ENCODE data around the gene ADAMTSL3.
A peak's percentile ranks its signal among the peaks of the same experiment; 100 is the strongest.
"Not testable (repeated sequence)": the region's sequence is repeated elsewhere in the genome, so short reads cannot be mapped to it uniquely, and the experiment has no call there.

ADAMTSL3 gene

GRCh38 chr15:84063674-84064073 lies 409.8 kb downstream of the ADAMTSL3 start:
- not testable (repeated sequence) for H2AFZ ChIP-seq (ENCODE audit: low read depth, low read length); H3K36me3 ChIP-seq (ENCODE audit: insufficient read depth, low read length)

GRCh38 chr15:84068674-84069073 lies 414.8 kb downstream of the ADAMTSL3 start:
- H3K9me3 ChIP-seq (ENCODE audit: low read length); H3K36me3 ChIP-seq (ENCODE audit: insufficient read depth, low read length): not testable (repeated sequence)

More at GRCh38 chr15:84063674-84064073, 409.8 kb downstream of the ADAMTSL3 start:
- not testable (repeated sequence) for H3K27me3 ChIP-seq (ENCODE audit: insufficient read depth, low read length); H3K4me3 ChIP-seq (ENCODE audit: low read length); H3K4me1 ChIP-seq (ENCODE audit: insufficient read depth, low read length); H3K9me3 ChIP-seq (ENCODE audit: low read length)

DNA sequence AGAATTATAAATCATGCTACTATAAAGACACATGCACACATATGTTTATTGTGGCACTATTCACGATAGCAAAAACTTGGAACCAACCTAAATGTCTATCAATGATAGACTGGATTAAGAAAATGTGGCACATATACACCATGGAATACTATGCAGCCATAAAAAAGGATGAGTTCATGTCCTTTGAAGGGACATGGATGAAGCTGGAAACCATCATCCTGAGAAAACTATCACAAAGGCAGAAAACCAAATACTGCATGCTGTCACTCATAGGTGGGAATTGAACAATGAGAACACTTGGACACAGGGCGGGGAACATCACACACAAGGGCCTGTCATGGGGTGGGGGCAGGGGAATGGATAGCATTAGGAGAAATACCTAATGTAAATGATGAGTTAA lies 424.1 kb downstream of the ADAMTSL3 start:
- H3K36me3 ChIP-seq (ENCODE audit: insufficient read depth, low read length); H3K4me3 ChIP-seq (ENCODE audit: low read length); H3K4me1 ChIP-seq (ENCODE audit: insufficient read depth, low read length); H2AFZ ChIP-seq (ENCODE audit: low read depth, low read length); H3K9me3 ChIP-seq (ENCODE audit: low read length); H3K27me3 ChIP-seq (ENCODE audit: insufficient read depth, low read length): not testable (repeated sequence)

More at GRCh38 chr15:84068674-84069073, 414.8 kb downstream of the ADAMTSL3 start:
- not testable (repeated sequence) for H3K4me3 ChIP-seq (ENCODE audit: low read length); H3K27me3 ChIP-seq (ENCODE audit: insufficient read depth, low read length); H2AFZ ChIP-seq (ENCODE audit: low read depth, low read length); H3K4me1 ChIP-seq (ENCODE audit: insufficient read depth, low read length)

GRCh38 chr15:84079325-84079884 lies 425.5 kb downstream of the ADAMTSL3 start:
- Histone ChIP-seq H2AFZ (ENCODE audit: low read depth, low read length) (peak overlapping the region; percentile 97), H3K4me3 (ENCODE audit: low read length) (peak overlapping the region; percentile 86)
- H3K4me1 ChIP-seq (ENCODE audit: insufficient read depth, low read length); H3K9me3 ChIP-seq (ENCODE audit: low read length); H3K27me3 ChIP-seq (ENCODE audit: insufficient read depth, low read length); H3K36me3 ChIP-seq (ENCODE audit: insufficient read depth, low read length): not testable (repeated sequence)

- Histone ChIP-seq H3K27me3 (ENCODE audit: insufficient read depth, low read length) (no peaks in the 10 kb centered on the region), H3K4me3 (ENCODE audit: low read length) (peak overlapping the region; percentile 86)
Observed at GRCh38 chr15:84079885-84080777, 426.2 kb downstream of the ADAMTSL3 start.

DNA sequence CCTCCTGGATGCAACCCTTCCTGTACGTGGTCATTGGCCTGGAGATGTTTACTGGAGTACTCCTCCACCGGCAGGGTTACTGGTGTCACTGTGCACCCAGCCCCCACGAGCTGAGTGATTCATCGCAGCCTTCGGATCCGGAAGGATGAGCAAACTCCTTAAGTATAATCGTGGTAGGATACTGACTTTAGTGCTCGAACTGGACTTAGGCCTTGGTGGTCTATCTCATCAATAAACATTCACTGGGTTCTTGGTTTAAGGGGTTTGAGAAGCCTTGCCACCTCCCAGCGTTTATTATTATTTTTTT lies 426.8 kb downstream of the ADAMTSL3 start:
- H3K4me3 ChIP-seq (ENCODE audit: low read length) = peak overlapping the region; percentile 86
- not testable (repeated sequence) for H3K27me3 ChIP-seq (ENCODE audit: insufficient read depth, low read length); H3K9me3 ChIP-seq (ENCODE audit: low read length); H3K36me3 ChIP-seq (ENCODE audit: insufficient read depth, low read length); H3K4me1 ChIP-seq (ENCODE audit: insufficient read depth, low read length)
- peak overlapping the region; percentile 97 for H2AFZ ChIP-seq (ENCODE audit: low read depth, low read length)

More at GRCh38 chr15:84079885-84080777, 426.2 kb downstream of the ADAMTSL3 start:
- Histone ChIP-seq H3K36me3 (ENCODE audit: insufficient read depth, low read length) (no peaks in the 10 kb centered on the region), H2AFZ (ENCODE audit: low read depth, low read length) (peak overlapping the region; percentile 97), H3K4me1 (ENCODE audit: insufficient read depth, low read length) (peaks cover 4% of the 10 kb centered on the region), H3K9me3 (ENCODE audit: low read length) (no peaks in the 10 kb centered on the region)

DNA sequence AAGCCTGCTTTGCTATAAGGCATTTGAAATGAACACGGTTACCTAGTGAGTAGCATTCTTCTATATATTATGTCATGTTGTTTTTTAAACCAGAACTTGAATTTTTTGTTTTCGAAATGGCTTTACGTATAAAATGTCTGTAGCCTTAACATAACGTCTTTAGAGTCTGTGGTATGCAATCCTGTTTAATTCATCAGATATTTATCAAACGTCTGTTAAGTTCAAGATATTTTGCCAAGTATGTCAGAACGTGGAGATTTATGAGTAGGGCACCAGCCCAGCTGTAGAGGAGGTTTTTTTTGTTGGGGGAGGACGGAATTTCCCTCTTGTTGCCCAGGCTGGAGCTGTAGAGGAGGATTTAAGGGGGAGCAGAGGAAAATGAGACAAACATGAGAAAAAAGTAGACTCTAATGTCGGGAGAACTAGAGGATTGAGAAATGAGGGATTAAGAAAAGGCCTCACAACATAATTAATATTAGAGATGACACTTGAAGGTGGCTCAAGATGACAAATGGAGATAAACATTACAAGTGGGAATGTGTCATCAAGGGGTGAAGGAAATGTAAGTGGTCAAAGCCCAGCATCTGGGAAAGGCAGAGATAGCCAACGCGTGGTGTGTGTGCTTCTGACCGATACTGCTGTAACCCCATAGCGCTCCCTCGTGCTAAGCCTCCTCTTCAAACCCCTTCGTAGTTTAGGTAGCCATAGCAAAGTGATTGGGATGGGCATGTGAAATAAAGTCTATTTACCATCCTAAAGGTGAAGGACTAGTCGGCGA lies 427.7 kb downstream of the ADAMTSL3 start:
- Histone ChIP-seq H3K4me3 (ENCODE audit: low read length) (no peak overlapping the region), H2AFZ (ENCODE audit: low read depth, low read length) (no peak overlapping the region), H3K27me3 (ENCODE audit: insufficient read depth, low read length) (no peaks in the 10 kb centered on the region), H3K4me1 (ENCODE audit: insufficient read depth, low read length) (peaks cover 4% of the 10 kb centered on the region), H3K9me3 (ENCODE audit: low read length) (no peaks in the 10 kb centered on the region), H3K36me3 (ENCODE audit: insufficient read depth, low read length) (no peaks in the 10 kb centered on the region)

GRCh38 chr15:84082739-84083138 lies 428.8 kb downstream of the ADAMTSL3 start:
- H3K4me1 ChIP-seq (ENCODE audit: insufficient read depth, low read length) = peaks cover 4% of the 10 kb centered on the region
- no peaks in the 10 kb centered on the region for H3K27me3 ChIP-seq (ENCODE audit: insufficient read depth, low read length)
- H2AFZ ChIP-seq (ENCODE audit: low read depth, low read length) = no peak overlapping the region
- H3K4me3 ChIP-seq (ENCODE audit: low read length) = no peak overlapping the region
- H3K36me3 ChIP-seq (ENCODE audit: insufficient read depth, low read length) = no peaks in the 10 kb centered on the region
- H3K9me3 ChIP-seq (ENCODE audit: low read length) = no peaks in the 10 kb centered on the region

DNA sequence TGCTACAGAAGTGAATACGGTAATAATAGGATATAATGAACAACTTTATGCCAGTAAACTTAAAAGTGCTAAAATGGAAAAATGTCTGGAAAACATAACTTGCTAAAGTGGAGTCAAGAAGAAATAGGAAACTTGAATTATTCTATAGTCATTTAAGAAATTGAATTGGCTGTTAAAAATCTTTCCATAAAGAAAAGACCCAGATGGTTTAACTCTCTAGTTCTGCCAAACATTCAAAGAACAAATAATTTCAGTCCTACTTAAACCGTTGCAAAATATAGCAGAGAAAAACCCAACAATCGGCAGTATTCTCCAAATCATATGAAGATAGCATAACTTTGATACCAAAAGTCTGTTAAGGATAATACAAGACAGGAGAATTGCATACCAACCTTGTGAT lies 432.1 kb downstream of the ADAMTSL3 start:
- H3K9me3 ChIP-seq (ENCODE audit: low read length); H3K27me3 ChIP-seq (ENCODE audit: insufficient read depth, low read length); H3K4me3 ChIP-seq (ENCODE audit: low read length); H3K4me1 ChIP-seq (ENCODE audit: insufficient read depth, low read length); H3K36me3 ChIP-seq (ENCODE audit: insufficient read depth, low read length); H2AFZ ChIP-seq (ENCODE audit: low read depth, low read length): not testable (repeated sequence)
